Central memory CD8-positive, alpha-beta T cell (primary cell): Measurements from ENCODE around the gene DIAPH2.
"Not testable (repeated sequence)": the region's sequence is repeated elsewhere in the genome, so short reads cannot be mapped to it uniquely, and the experiment has no call there.

Source experiments
- ATAC-seq: fragments of 150-1000 bp; cut with Tn5 transposase; replicated peaks from 2 replicates; pipeline ENCODE4 v1.10.0; 2022; ENCODE audit warnings: mild to moderate bottlenecking, moderate FRiP score, moderate number of reproducible peaks; ENCODE audit not compliant: poor library complexity, severe bottlenecking; ENCODE audit errors: extremely low read depth
- DNase-seq, 2 donors: peaks; one replicate each; pipeline ENCODE4 v3.0.0; 2021; ENCODE audit warnings: low spot score in 2 of 2
- H3K27ac Mint-ChIP-seq: one replicate; pipeline ENCODE4 v1.8.0; 2022; ENCODE audit warnings: low read depth, mild to moderate bottlenecking, moderate library complexity, mixed read lengths
- H3K27me3 Mint-ChIP-seq: one replicate; pipeline ENCODE4 v1.8.0; 2022; ENCODE audit warnings: mixed read lengths
- H3K36me3 Mint-ChIP-seq: one replicate; pipeline ENCODE4 v1.8.0; 2022; ENCODE audit warnings: mild to moderate bottlenecking, moderate library complexity, mixed read lengths; ENCODE audit not compliant: insufficient read depth
- H3K4me1 Mint-ChIP-seq: one replicate; pipeline ENCODE4 v1.8.0; 2022; ENCODE audit warnings: mixed read lengths
- H3K4me3 Mint-ChIP-seq: one replicate; pipeline ENCODE4 v1.8.0; 2022; ENCODE audit warnings: mild to moderate bottlenecking, moderate library complexity, mixed read lengths
- H3K9me3 Mint-ChIP-seq: one replicate; pipeline ENCODE4 v1.8.0; 2022; ENCODE audit warnings: mixed read lengths

The DIAPH2 gene

DNA sequence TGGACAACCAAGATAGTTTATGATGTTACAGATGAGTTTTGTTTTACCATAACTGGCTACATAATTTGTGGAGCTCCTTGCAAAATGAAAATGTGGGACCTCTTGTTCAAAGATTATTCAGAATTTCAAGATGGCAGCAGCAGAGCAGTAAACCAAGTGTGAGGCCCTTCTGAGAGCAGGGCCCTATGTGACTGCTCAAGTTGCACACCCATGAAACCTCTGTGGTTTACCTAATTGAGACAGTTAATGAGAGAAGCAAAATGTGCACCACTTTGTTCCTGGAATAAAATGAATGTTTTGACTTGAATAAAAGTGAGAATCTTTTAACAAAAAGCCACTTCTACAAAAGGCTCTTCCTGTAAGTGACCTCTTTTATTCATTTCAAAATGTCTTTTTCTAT is 718.3 kb downstream of the DIAPH2 start:
- H3K27me3 Mint-ChIP-seq, result no peaks in the 10 kb centered on the region
- DNase-seq, result no peak
- no peaks in the 10 kb centered on the region for H3K36me3 Mint-ChIP-seq
- no peak overlapping the region for H3K4me3 Mint-ChIP-seq
- no peak overlapping the region for H3K27ac Mint-ChIP-seq
- H3K9me3 Mint-ChIP-seq, result no peaks in the 10 kb centered on the region
- peaks cover 9% of the 10 kb centered on the region for H3K4me1 Mint-ChIP-seq
- ATAC-seq, result no peak

DNA sequence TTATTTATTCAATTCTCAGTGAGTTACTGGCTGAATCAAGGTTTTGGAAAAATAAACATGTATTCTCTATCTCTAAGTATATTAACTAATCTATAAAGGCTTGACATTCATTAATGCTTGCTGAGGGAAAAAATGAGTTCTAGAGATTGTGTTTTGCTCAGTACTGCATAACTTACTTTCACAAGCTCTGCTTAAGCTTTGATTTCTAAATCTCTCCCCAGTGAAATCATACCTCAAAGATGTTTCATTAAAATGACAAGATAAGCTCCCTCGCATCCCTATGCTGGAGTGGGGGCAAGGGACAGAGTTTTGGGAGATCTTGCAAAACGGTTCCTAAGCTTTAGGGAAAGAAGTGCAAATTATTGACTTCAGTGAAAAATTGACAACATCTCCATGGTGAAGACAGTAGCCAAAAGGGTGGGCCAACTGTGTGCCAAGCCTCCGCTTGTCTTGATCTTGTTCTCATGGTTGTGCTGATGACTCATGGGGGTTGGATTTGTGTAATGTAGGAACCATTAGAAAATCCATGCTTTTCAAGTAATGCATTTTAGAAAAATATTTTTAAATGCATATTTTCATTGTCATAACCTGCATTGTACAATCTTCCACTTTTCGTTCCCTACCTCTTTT is 720.5 kb downstream of the DIAPH2 start:
- DNase-seq (no peak), ATAC-seq (no peak)
- peaks cover 6% of the 10 kb centered on the region for H3K4me1 Mint-ChIP-seq
- H3K27me3 Mint-ChIP-seq, result no peaks in the 10 kb centered on the region
- no peak overlapping the region for H3K27ac Mint-ChIP-seq
- no peaks in the 10 kb centered on the region for H3K9me3 Mint-ChIP-seq
- no peak overlapping the region for H3K4me3 Mint-ChIP-seq
- H3K36me3 Mint-ChIP-seq, result no peaks in the 10 kb centered on the region

DNA sequence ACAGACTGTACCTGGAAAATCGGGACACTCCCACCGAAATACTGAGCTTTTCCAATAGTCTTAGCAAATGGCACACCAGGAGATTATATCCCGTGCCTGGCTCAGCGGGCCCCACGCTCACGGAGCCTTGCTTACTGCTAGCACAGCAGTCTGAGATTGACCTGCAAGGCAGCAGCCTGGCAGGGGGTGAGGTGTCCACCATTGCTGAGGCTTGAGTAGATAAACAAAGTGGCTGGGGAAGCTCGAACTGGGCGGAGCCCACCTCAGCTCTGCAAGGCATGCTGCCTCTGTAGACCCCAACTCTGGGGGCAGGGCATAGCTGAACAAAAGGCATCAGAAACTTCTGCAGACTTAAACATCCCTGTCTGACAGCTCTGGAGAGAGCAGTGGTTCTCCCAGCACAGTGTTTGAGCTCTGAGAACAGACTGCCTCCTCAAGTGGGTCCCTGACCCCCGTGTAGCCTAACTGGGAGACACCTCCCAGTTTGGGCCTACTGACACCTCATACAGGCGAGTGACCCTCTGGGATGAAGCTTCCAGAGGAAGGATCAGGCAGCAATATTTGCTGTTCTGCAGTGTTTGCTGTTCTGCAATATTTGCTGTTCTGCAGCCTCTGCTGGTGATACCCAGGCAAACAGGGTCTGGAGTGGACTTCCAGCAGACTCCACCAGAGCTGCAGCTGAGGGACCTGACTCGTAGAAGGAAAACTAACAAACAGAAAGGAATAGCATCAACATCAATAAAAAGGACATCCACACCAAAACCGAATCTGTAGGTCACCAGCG is 725.2 kb downstream of the DIAPH2 start:
- not testable (repeated sequence) for H3K27ac Mint-ChIP-seq, H3K9me3 Mint-ChIP-seq, H3K36me3 Mint-ChIP-seq, H3K4me1 Mint-ChIP-seq, H3K27me3 Mint-ChIP-seq, ATAC-seq, DNase-seq, H3K4me3 Mint-ChIP-seq

DNA sequence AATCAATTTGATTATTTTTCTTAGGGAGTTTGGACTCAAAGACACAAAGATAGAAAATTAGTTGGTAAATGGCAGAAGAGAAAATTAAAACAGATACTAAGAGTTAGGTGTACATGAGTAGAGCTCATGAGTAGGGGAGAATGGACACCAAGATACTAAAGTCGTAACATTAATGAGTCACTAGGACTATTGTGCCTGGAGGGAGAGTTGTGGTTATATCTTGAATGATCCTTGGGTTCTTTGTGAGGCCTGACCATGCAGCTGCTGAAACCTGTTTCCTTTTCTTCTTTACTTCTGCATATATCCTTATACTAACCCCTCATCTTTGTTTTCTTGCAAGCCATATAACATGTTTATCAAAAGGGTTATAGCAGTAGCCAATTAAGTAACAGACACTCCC is 731.8 kb downstream of the DIAPH2 start:
- no peak overlapping the region for H3K27ac Mint-ChIP-seq
- no peaks in the 10 kb centered on the region for H3K4me1 Mint-ChIP-seq
- H3K36me3 Mint-ChIP-seq, result no peaks in the 10 kb centered on the region
- no peaks in the 10 kb centered on the region for H3K27me3 Mint-ChIP-seq
- DNase-seq (no peak), ATAC-seq (no peak)
- peaks cover 10% of the 10 kb centered on the region for H3K9me3 Mint-ChIP-seq
- H3K4me3 Mint-ChIP-seq, result no peak overlapping the region

DNA sequence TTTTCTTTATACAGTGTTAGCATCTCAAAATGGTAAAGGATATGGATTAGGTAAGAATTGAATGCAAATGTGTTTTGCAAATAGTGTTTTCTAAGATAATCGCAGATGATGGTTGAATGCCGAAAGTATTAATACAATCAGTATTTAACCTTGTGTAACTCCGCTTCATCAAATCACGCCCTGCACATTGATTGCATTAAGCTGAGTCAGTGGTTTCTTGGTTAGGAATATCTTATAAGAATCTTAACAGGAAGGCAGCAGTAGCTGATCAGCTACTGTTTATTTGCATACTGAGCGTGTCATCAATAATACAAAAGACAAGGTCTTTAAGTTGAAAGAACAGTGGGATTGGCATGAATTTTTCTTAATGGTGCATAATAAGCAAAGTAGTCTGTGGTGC is 744.5 kb downstream of the DIAPH2 start:
- Mint-ChIP-seq H3K27me3 (no peaks in the 10 kb centered on the region), H3K36me3 (no peaks in the 10 kb centered on the region), H3K4me1 (no peaks in the 10 kb centered on the region), H3K9me3 (no peaks in the 10 kb centered on the region), H3K27ac (no peak overlapping the region), H3K4me3 (no peak overlapping the region)
- no peak for ATAC-seq
- DNase-seq, result no peak

DNA sequence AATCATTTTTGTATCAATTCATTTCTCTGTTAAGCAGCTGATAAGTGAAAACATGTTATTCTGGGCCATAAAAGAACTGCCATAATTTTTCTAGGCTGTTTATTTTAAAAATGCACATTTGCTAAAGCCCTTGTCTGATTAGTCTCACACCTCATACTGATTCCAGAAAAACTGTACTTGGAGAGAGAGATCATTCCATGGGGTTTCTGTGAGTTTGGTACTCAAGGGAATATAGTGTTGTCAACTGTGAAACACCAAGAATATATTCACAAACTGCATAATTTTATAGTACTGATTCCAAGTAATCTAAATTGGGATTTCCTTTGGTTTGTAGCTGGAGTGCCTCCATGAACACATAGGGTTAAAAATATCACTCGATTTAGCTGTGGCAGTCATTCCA is 746.6 kb downstream of the DIAPH2 start:
- H3K4me1 Mint-ChIP-seq, result no peaks in the 10 kb centered on the region
- H3K4me3 Mint-ChIP-seq, result no peak overlapping the region
- no peaks in the 10 kb centered on the region for H3K36me3 Mint-ChIP-seq
- no peaks in the 10 kb centered on the region for H3K9me3 Mint-ChIP-seq
- no peaks in the 10 kb centered on the region for H3K27me3 Mint-ChIP-seq
- no peak for DNase-seq
- ATAC-seq, result no peak
- no peak overlapping the region for H3K27ac Mint-ChIP-seq

DNA sequence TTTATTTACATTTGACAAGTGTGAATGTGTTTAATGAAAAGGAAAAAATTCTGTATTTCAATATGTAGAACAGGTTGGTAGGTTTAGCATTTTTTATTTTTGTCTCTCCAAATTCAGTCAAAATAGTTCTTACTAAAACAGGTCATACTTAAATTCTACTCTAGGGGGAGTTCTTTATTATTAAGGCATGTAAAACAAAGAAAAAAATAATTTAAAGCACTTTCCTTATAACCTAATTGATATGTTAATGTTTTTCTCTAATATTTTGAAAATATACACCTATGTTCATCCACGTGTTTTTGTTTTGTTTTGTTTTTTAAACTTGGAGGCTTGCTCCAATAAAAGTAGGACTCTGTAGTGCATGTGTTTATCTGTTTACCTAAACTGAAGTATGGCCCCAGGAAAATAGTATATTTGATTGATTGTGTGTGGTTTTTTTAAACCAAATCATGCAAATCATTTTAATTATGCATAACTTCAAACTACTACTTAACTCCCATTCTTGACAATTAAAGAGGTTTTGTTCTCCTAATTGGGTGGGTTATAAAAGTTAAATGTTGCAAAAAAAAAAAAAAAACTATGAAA is 761.7 kb downstream of the DIAPH2 start:
- Mint-ChIP-seq H3K27me3 (no peaks in the 10 kb centered on the region), H3K4me3 (no peak overlapping the region), H3K9me3 (no peaks in the 10 kb centered on the region), H3K36me3 (no peaks in the 10 kb centered on the region), H3K27ac (no peak overlapping the region), H3K4me1 (no peaks in the 10 kb centered on the region)
- DNase-seq (no peak), ATAC-seq (no peak)

DNA sequence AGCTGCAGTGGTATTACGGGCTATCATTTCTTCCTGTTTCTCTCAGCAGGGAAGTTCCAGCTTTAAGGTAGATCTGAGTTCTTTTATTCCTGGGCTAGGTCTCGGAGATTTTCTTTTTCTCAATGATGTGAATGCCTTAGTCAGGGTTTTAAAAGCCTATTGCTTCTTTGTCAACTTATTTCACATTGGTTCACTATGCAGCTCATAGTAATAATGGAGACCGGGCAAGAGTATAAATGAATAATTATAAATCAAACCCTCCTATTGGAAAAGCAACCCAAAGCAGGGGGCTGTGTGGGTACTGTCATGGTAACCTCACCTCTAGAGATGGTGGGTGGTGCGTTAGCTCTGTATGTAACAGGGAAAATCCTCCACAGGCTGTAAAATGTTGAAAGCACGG is 762.7 kb downstream of the DIAPH2 start:
- no peaks in the 10 kb centered on the region for H3K9me3 Mint-ChIP-seq
- H3K27me3 Mint-ChIP-seq, result no peaks in the 10 kb centered on the region
- ATAC-seq (no peak), DNase-seq (no peak)
- H3K36me3 Mint-ChIP-seq, result no peaks in the 10 kb centered on the region
- H3K4me1 Mint-ChIP-seq, result no peaks in the 10 kb centered on the region
- no peak overlapping the region for H3K27ac Mint-ChIP-seq
- H3K4me3 Mint-ChIP-seq, result no peak overlapping the region

DNA sequence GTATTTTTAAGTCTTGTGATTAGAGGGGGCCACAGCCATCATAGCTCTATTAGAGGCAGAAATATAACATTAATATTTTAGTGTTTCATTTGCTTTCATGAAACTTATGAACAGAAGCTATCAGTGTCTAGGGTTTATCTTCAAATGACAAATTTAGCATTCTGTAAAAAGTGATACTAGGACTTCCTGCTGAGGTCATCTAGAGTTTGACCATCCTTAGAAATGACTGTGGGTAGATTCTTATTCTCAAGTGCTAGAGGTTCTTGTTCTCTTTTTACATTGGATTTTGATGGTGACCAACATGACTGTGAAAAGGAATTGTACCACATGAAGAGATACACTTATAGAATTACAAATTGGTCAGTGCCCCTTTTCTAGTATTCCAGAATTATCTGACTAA is 767.6 kb downstream of the DIAPH2 start:
- Mint-ChIP-seq H3K4me3 (no peak overlapping the region), H3K27ac (no peak overlapping the region), H3K9me3 (no peaks in the 10 kb centered on the region), H3K36me3 (no peaks in the 10 kb centered on the region), H3K27me3 (no peaks in the 10 kb centered on the region), H3K4me1 (no peaks in the 10 kb centered on the region)
- DNase-seq (no peak), ATAC-seq (no peak)

DNA sequence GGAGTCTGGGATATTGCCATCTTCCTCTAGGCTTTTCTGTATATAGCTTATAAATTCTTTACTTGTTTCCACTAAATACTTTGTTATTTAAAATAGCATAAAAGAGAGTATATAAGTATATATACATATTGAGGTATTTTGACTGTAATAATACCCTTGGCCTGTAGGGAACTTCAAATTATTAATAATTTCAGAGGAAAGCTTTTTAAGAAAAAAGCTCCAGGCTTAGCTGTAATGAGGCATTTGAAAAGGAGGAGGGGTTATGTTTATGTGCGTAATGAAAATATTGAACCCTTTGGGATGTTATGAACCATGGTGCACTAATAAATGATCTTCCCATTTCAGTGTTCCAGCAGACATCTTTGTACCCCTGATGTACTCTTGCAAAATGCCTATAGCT is 777.1 kb downstream of the DIAPH2 start:
- peaks cover 1% of the 10 kb centered on the region for H3K36me3 Mint-ChIP-seq
- no peak overlapping the region for H3K4me3 Mint-ChIP-seq
- H3K27ac Mint-ChIP-seq, result no peak overlapping the region
- H3K9me3 Mint-ChIP-seq, result no peaks in the 10 kb centered on the region
- no peaks in the 10 kb centered on the region for H3K27me3 Mint-ChIP-seq
- H3K4me1 Mint-ChIP-seq, result no peaks in the 10 kb centered on the region
- ATAC-seq, result no peak
- no peak for DNase-seq

DNA sequence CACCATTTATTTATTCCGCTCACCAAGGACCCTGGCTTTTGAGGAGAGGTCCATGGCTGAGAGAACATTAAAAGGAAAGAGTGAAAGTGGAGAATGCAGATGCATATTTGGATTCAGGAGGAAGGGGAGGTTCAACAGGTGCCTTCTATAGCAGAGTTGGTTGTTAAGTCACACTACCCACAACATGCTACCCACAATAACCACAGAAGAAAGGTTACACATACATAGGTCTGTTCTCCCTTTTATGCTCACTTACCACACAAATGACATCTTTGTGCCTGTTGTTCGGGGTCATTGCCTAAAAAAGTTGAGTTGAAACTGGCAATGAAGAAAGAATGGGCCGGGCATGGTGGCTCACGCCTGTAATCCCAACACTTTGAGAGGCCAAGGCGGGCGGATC is 786.4 kb downstream of the DIAPH2 start:
- Mint-ChIP-seq H3K4me3 (no peak overlapping the region), H3K27ac (no peak overlapping the region), H3K9me3 (no peaks in the 10 kb centered on the region), H3K4me1 (no peaks in the 10 kb centered on the region), H3K27me3 (no peaks in the 10 kb centered on the region), H3K36me3 (no peaks in the 10 kb centered on the region)
- ATAC-seq, result no peak
- no peak for DNase-seq

DNA sequence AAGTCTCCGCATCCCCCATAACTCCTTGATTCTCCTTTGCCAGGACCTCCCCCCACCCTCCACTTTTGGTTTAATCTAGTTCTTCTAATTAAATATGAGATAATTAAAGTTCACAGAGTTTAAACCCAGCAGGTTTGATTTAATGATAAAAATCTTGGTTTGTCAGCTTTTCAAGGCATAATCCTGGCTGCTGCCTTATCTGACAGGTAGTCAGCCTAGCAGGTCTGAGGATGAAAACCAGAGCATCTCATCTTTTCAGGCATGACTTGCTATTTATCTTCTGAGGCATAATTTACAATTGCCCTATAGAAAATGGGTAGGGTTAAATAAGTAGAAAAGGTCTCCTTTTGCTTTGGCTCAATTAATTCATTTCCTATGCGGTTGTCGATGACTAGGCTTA is 790.3 kb downstream of the DIAPH2 start:
- Mint-ChIP-seq H3K27me3 (no peaks in the 10 kb centered on the region), H3K9me3 (no peaks in the 10 kb centered on the region), H3K4me1 (no peaks in the 10 kb centered on the region), H3K4me3 (no peak overlapping the region), H3K27ac (no peak overlapping the region), H3K36me3 (no peaks in the 10 kb centered on the region)
- DNase-seq, result no peak
- no peak for ATAC-seq
